WI38 (cell line): ENCODE results near the gene WASL.

Source experiments
- H3K4me3 ChIP-seq: 2 replicates; pipeline ENCODE4 v1.5.1; 2011; ENCODE audit warnings: low read depth, mild to moderate bottlenecking, control low read depth, low read length
- CTCF ChIP-seq: IDR thresholded peaks from 2 replicates; pipeline ENCODE4 v1.5.1; 2012; ENCODE audit warnings: low read depth, mild to moderate bottlenecking, control low read depth, low read length

The WASL gene

GRCh38 chr7:123690550-123690949, 58.3 kb downstream of the WASL start:
- TF ChIP-seq CTCF, result no peak

GRCh38 chr7:123689250-123689649, 59.6 kb downstream of the WASL start:
- no peak overlapping the region for H3K4me3 ChIP-seq
- no peak for TF ChIP-seq CTCF

More at GRCh38 chr7:123690550-123690949, 58.3 kb downstream of the WASL start:
- H3K4me3 ChIP-seq, result no peak overlapping the region

- H3K4me3 ChIP-seq, result no peak overlapping the region
- no peak for TF ChIP-seq CTCF
These were observed 61.1 kb downstream of the WASL start for GRCh38 chr7:123687727-123688126.

- no peak for TF ChIP-seq CTCF
- H3K4me3 ChIP-seq, result no peak overlapping the region
These were observed 61.6 kb downstream of the WASL start for GRCh38 chr7:123687161-123687560.

- no peak overlapping the region for H3K4me3 ChIP-seq
- TF ChIP-seq CTCF, result no peak
These were observed 66.1 kb downstream of the WASL start for GRCh38 chr7:123682690-123683089.

- H3K4me3 ChIP-seq, result no peak overlapping the region
- no peak for TF ChIP-seq CTCF
These were observed 67.2 kb downstream of the WASL start for GRCh38 chr7:123681561-123681960.

- no peak overlapping the region for H3K4me3 ChIP-seq
- TF ChIP-seq CTCF, result no peak
These were observed 68.2 kb downstream of the WASL start for GRCh38 chr7:123680580-123680979.
